T-cell (primary cell): ENCODE measurements around the gene HAP1. TPM values are rescaled to one million over a fixed set of nuclear protein-coding genes. Genes with fewer than 3 reads are reported as not detected.

Source experiments
- total RNA-seq, 35 experiments: library from RNA in 6 of 35; stranded (reverse) in 6 of 35; fragments of 120-200 nt in 1 of 35; gene quantifications; one replicate each; pipeline versions ENCODE4 v1.2.1 to v1.2.4 and lab custom pipeline; 2013 to 2026

Gene HAP1
- total RNA-seq, 5 donors from 2014 or later (not counting 1 experiment from before 2014, with no cell fraction given), result 0.49 to 0.63 (median 0.53) TPM; not detected in 2

Other genes with a start within 250 kb of the HAP1 start
- gene KRT36, start 244.7 kb downstream of the HAP1 start, total RNA-seq, result not detected
- not detected for gene KRT13, start 229.0 kb downstream of the HAP1 start, total RNA-seq
- gene KRT15, start 215.8 kb downstream of the HAP1 start, total RNA-seq, result under 1 TPM in 2 of 5 donors, not detected in 3; 0.18 to 0.63 TPM
- 1 to 10 TPM in 3 of 5 donors, not detected in 2; 3.8 to 4.8 (median 4.1) TPM for gene KRT19, start 206.3 kb downstream of the HAP1 start, total RNA-seq
- not detected for gene KRT9, start 162.6 kb downstream of the HAP1 start, total RNA-seq
- not detected for gene KRT14, start 147.7 kb downstream of the HAP1 start, total RNA-seq
- gene KRT16, start 121.9 kb downstream of the HAP1 start, total RNA-seq, result not detected
- gene KRT17, start 110.1 kb downstream of the HAP1 start, total RNA-seq, result not detected
- 1,000 to 10,000 TPM in 2 of 5 donors, 100 to 1,000 TPM in 3; 962 to 2,431 (median 988) TPM for gene EIF1, start 45.8 kb downstream of the HAP1 start, total RNA-seq
- gene GAST, start 22.3 kb downstream of the HAP1 start, total RNA-seq, result not detected
- gene JUP, start 52.1 kb upstream of the HAP1 start, total RNA-seq, result 1 to 10 TPM; 1.1 to 4.8 (median 3.4) TPM
- 10 to 100 TPM in 1 of 5 donors, 1 to 10 TPM in 4; 2.9 to 11.0 (median 7.7) TPM for gene P3H4, start 77.3 kb upstream of the HAP1 start, total RNA-seq
- gene FKBP10, start 78.4 kb upstream of the HAP1 start, total RNA-seq, result 1 to 10 TPM in 2 of 5 donors, under 1 TPM in 2, not detected in 1; 0.49 to 1.3 (median 1.1) TPM
- 10 to 100 TPM; 25.4 to 43.0 (median 33.4) TPM for gene NT5C3B, start 101.6 kb upstream of the HAP1 start, total RNA-seq
- not detected for gene KLHL10, start 103.2 kb upstream of the HAP1 start, total RNA-seq
- 10 to 100 TPM; 17.1 to 28.2 (median 18.6) TPM for gene KLHL11, start 130.8 kb upstream of the HAP1 start, total RNA-seq
- gene ACLY, start 184.3 kb upstream of the HAP1 start, total RNA-seq, result 100 to 1,000 TPM in 1 of 5 donors, 10 to 100 TPM in 4; 69.1 to 101 (median 96.3) TPM
- gene ODAD4, start 196.0 kb upstream of the HAP1 start, total RNA-seq, result 1 to 10 TPM in 1 of 5 donors, under 1 TPM in 3, not detected in 1; 0.22 to 2.0 (median 0.39) TPM
- 10 to 100 TPM; 24.4 to 36.2 (median 34.3) TPM for gene CNP, start 232.2 kb upstream of the HAP1 start, total RNA-seq